Keratinocyte (primary cell): ENCODE measurements around the gene SPRY1.

ENCODE experiments used
- CTCF ChIP-seq, 3 experiments: IDR thresholded peaks in 1 of 3; conservative IDR thresholded peaks in 1 of 3; optimal IDR thresholded peaks in 1 of 3; 2 replicates in 2 of 3; 3 replicates in 1 of 3; pipeline versions ENCODE3 to v1.5.1; 2011; ENCODE audit warnings: low read length in 3 of 3, mild to moderate bottlenecking in 3 of 3, moderate library complexity in 2 of 3, control low read depth in 1 of 3, inconsistent platforms in 1 of 3; ENCODE audit not compliant: insufficient read depth in 2 of 3; ENCODE audit errors: extremely low read depth in 1 of 3
- EZH2 ChIP-seq: IDR thresholded peaks from one replicate; pipeline ENCODE4 v1.6.1; 2012; ENCODE audit warnings: inconsistent platforms, mild to moderate bottlenecking, low read length, moderate library complexity

DNA sequence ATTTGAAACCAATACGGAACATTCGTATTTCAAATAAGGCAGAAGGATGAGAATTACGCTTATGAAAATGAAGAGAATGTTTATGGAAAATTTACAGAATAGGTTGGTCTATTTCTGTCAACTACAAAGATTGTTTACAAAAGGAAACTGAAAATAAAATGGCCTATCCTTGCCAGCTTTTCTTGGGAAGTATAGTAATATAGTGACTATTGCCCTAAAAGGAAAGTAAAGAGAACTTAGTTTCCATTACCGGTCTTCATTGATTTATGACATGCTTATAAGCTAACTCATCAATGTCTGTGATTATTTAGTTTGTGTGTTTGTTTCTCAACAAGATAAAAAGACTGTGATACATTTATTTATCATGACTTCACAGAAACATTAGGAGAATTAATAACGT is 2.9 kb upstream of the SPRY1 start:
- no peak for TF ChIP-seq CTCF (optimal IDR thresholded peaks at IDR 0.05 in 1 of 3, IDR thresholded peaks at IDR 0.05 in 1 of 3, conservative IDR thresholded peaks at IDR 0.05 in 1 of 3; ENCODE audit: extremely low read depth in 1 of 3, insufficient read depth in 2 of 3, low read length in 3 of 3)
- no peak for TF ChIP-seq EZH2
